HepG2 (cell line): ENCODE results near the gene FECH. TPM values are rescaled to one million over a fixed set of nuclear protein-coding genes. Genes with fewer than 3 reads are reported as not detected.

ENCODE experiments used
- ARNTL ChIP-seq: sonication (generic); formaldehyde crosslinking; IDR thresholded peaks from 2 replicates; pipeline ENCODE4 v1.4.0; 2020; ENCODE audit warnings: mild to moderate bottlenecking, missing genetic modification reagents
- BRF2 ChIP-seq: sonication (generic); formaldehyde crosslinking; IDR thresholded peaks from 2 replicates; pipeline ENCODE4 v1.8.1; 2022; ENCODE audit warnings: mild to moderate bottlenecking, missing genetic modification reagents
- GLI4 ChIP-seq: sonication (generic); formaldehyde crosslinking; IDR thresholded peaks from 2 replicates; pipeline ENCODE4 v1.5.1; 2020; ENCODE audit warnings: missing genetic modification reagents, mild to moderate bottlenecking, moderate library complexity, borderline replicate concordance
- HMGXB3 ChIP-seq: sonication (generic); formaldehyde crosslinking; IDR thresholded peaks from 2 replicates; pipeline ENCODE4 v1.4.0; 2020; ENCODE audit warnings: missing genetic modification reagents, borderline replicate concordance
- IKZF1 ChIP-seq: fragments of 450-650 bp; IDR thresholded peaks from 2 replicates; pipeline ENCODE4 v1.7.1; 2016
- MED8 ChIP-seq: sonication (generic); formaldehyde crosslinking; IDR thresholded peaks from 2 replicates; pipeline ENCODE4 v1.8.1; 2023; ENCODE audit warnings: mild to moderate bottlenecking, missing genetic modification reagents; ENCODE audit not compliant: insufficient replicate concordance
- SP4 ChIP-seq: sonication (generic); formaldehyde crosslinking; IDR thresholded peaks from 2 replicates; pipeline ENCODE4 v1.8.1; 2023; ENCODE audit warnings: mild to moderate bottlenecking, missing genetic modification reagents
- TFE3 ChIP-seq: IDR thresholded peaks from 2 replicates; pipeline ENCODE4 v1.6.1; 2016
- ZBTB46 ChIP-seq: sonication (generic); formaldehyde crosslinking; IDR thresholded peaks from 2 replicates; pipeline ENCODE4 v1.4.0; 2020; ENCODE audit warnings: mild to moderate bottlenecking, missing genetic modification reagents, borderline replicate concordance
- ZNF180 ChIP-seq: sonication (generic); formaldehyde crosslinking; IDR thresholded peaks from 2 replicates; pipeline ENCODE4 v1.4.0; 2020; ENCODE audit warnings: low read depth, missing genetic modification reagents, borderline replicate concordance
- ZNF281 ChIP-seq: sonication (generic); formaldehyde crosslinking; IDR thresholded peaks from 2 replicates; pipeline ENCODE4 v1.4.0; 2020; ENCODE audit warnings: missing genetic modification reagents, borderline replicate concordance
- ZNF441 ChIP-seq: sonication (generic); formaldehyde crosslinking; IDR thresholded peaks from 2 replicates; pipeline ENCODE4 v1.7.0; 2021; ENCODE audit warnings: missing genetic modification reagents, borderline replicate concordance
- ZNF639 ChIP-seq: conservative IDR thresholded peaks from 2 replicates; pipeline ENCODE4 v1.6.1; 2018; ENCODE audit warnings: missing genetic modification reagents
- ZSCAN30 ChIP-seq: sonication (generic); formaldehyde crosslinking; IDR thresholded peaks from 2 replicates; pipeline ENCODE4 v1.5.0; 2020; ENCODE audit warnings: mild to moderate bottlenecking, missing genetic modification reagents
- polyA plus RNA-seq, 8 experiments: library from polyadenylated mRNA; depleted of rRNA in 3 of 8; stranded (reverse) in 7 of 8; unstranded in 1 of 8; fragments of >200 nt; fragmentation: Illumina TruSeq in 4 of 8; extraction: Trizol in 4 of 8; gene quantifications; 2 replicates each; pipeline versions ENCODE4 v1.2.1 to v1.2.3, GENCODE V29; 2011 to 2016; ENCODE audit warnings: low read depth in 4 of 8, missing spikeins in 1 of 8, mixed read lengths in 1 of 8; ENCODE audit not compliant: insufficient read depth in 1 of 8
- total RNA-seq, 5 experiments: library from RNA; depleted of rRNA; stranded (reverse); fragments of >200 nt; fragmentation: Illumina TruSeq; extraction: Trizol; gene quantifications; 2 replicates each; pipeline ENCODE4 v1.2.3, GENCODE V29; 2016; ENCODE audit warnings: low read depth in 1 of 5

FECH gene
- total and polyA plus RNA-seq, 2 of the 13 experiments (the other 11 are each of a cell fraction or from before 2014, with no cell fraction given) = 14.7 to 21.9 TPM

- TF ChIP-seq SP4 (peak; percentile 62; the same call in 1 of the 2 replicates), ZSCAN30 (CRISPR knock-in tag) (no peak), IKZF1 (no peak), ZNF639 (no peak), ARNTL (CRISPR knock-in tag) (no peak), HMGXB3 (CRISPR knock-in tag) (no peak), BRF2 (CRISPR knock-in tag) (no peak), ZNF180 (CRISPR knock-in tag) (no peak), TFE3 (no peak), ZBTB46 (no peak), MED8 (CRISPR knock-in tag) (no peak), GLI4 (peak; percentile 52; the same call in 1 of the 2 replicates), ZNF281 (CRISPR knock-in tag) (no peak), ZNF441 (CRISPR knock-in tag) (no peak)
Observed at GRCh38 chr18:57586251-57587049, at the start of gene FECH (continued).
